GM23248 (cell line): ENCODE data around the gene OVCH1.

Experiments
- EZH2 ChIP-seq: fragments of 200-600 bp; sonication (generic); IDR thresholded peaks from 2 replicates; pipeline ENCODE4 v1.6.1; 2018; ENCODE audit warnings: antibody characterized with exemption, mild to moderate bottlenecking; ENCODE audit not compliant: insufficient read depth, poor library complexity, severe bottlenecking
- EZH2phosphoT487 ChIP-seq: fragments of 200-600 bp; sonication (generic); IDR thresholded peaks from 2 replicates; pipeline ENCODE4 v1.6.1; 2018; ENCODE audit warnings: antibody characterized with exemption, moderate library complexity, mild to moderate bottlenecking, low read depth; ENCODE audit not compliant: insufficient read depth

DNA sequence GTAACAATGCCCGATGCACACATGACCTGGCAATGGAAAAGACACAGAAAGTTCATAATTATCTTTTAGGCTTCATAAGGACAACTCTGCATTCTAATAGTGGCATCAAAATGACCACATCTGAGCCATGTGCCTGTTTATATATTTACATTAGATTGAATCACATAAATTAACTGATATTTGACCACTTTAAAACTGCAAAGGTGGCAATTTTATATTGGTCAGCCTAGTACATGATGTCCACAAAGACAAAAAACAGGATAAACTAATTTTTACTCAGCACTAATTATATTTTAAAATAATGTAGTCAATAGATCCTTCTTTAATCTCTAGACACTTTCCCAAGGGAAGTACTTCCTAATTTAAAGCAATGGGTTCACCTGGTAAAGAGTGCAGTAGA, 12.0 kb upstream of the OVCH1 start:
- TF ChIP-seq EZH2 (no peak), EZH2phosphoT487 (no peak)
